ENCODE measurements around the gene TNRC6B.
"Not testable (repeated sequence)": the region's sequence is repeated elsewhere in the genome, so short reads cannot be mapped to it uniquely, and the experiment has no call there.

Gene TNRC6B, protein sequence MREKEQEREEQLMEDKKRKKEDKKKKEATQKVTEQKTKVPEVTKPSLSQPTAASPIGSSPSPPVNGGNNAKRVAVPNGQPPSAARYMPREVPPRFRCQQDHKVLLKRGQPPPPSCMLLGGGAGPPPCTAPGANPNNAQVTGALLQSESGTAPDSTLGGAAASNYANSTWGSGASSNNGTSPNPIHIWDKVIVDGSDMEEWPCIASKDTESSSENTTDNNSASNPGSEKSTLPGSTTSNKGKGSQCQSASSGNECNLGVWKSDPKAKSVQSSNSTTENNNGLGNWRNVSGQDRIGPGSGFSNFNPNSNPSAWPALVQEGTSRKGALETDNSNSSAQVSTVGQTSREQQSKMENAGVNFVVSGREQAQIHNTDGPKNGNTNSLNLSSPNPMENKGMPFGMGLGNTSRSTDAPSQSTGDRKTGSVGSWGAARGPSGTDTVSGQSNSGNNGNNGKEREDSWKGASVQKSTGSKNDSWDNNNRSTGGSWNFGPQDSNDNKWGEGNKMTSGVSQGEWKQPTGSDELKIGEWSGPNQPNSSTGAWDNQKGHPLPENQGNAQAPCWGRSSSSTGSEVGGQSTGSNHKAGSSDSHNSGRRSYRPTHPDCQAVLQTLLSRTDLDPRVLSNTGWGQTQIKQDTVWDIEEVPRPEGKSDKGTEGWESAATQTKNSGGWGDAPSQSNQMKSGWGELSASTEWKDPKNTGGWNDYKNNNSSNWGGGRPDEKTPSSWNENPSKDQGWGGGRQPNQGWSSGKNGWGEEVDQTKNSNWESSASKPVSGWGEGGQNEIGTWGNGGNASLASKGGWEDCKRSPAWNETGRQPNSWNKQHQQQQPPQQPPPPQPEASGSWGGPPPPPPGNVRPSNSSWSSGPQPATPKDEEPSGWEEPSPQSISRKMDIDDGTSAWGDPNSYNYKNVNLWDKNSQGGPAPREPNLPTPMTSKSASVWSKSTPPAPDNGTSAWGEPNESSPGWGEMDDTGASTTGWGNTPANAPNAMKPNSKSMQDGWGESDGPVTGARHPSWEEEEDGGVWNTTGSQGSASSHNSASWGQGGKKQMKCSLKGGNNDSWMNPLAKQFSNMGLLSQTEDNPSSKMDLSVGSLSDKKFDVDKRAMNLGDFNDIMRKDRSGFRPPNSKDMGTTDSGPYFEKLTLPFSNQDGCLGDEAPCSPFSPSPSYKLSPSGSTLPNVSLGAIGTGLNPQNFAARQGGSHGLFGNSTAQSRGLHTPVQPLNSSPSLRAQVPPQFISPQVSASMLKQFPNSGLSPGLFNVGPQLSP (N-terminal part only)

DNA sequence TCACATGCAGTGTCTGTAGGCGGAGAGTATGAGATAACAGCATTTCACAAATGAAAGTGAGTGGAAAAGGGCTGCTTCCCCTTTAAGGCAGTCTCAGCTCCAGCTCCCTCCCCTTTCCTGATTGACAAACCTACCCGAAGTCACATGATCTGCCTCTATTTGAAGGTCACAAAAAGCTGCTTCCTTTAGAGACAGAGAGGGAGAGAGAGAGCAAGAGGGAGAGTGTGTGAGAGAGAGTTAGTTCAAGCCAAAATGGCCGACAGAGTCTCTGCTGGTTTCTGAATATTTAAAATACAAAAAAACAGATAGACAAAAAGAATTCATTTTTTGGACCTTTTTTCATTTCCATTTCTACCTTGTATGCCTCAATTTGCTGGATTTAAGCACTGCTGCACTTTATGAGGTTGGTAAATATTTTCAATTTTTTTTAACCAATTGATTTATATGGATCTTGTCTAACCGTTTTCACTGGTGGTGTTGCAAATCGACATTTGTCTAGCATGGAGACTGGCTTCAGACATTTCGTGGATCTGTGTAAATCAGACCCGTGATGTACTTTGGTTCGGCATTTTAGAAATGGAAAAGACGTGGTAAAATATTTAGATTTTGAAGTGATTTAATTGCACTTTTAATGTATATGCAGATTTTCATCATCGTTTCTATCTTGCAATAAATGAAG lies at the start of gene TNRC6B:
Gene TNRC6B (plus strand): TSS at position 188 of the 679 bp plus-strand sequence. CDS start 211 bp downstream, at position 399.
- peak; percentile 85 for DNase-seq (ENCODE audit: low read depth, low spot score)
- H3K36me3 ChIP-seq (ENCODE audit: control insufficient read depth, insufficient read depth, low read length): no peaks in the 10 kb centered on the region
- H3K4me3 ChIP-seq (ENCODE audit: low read length): peak within 1 kb of the TSS; percentile 85; the same call in 1 of the 2 replicates
- peaks cover under 1% of the 10 kb centered on the region for H3K4me1 ChIP-seq (ENCODE audit: control insufficient read depth, insufficient read depth, low read length)
- WGBS (ENCODE audit: insufficient coverage, insufficient read length): no CpG with 5 or more reads among the region's 10 CpGs
- H3K27ac ChIP-seq (ENCODE audit: low read length): no peak within 1 kb of the TSS
- H3K27me3 ChIP-seq (ENCODE audit: control insufficient read depth, insufficient read depth, low read length): no peaks in the 10 kb centered on the region
- H3K9me3 ChIP-seq (ENCODE audit: control insufficient read depth, insufficient read depth, low read length): no peaks in the 10 kb centered on the region

GRCh38 chr22:40128989-40129388 lies 48.7 kb upstream of the TNRC6B start:
- no peaks in the 10 kb centered on the region for H3K36me3 ChIP-seq (ENCODE audit: control insufficient read depth, insufficient read depth, low read length)

DNA sequence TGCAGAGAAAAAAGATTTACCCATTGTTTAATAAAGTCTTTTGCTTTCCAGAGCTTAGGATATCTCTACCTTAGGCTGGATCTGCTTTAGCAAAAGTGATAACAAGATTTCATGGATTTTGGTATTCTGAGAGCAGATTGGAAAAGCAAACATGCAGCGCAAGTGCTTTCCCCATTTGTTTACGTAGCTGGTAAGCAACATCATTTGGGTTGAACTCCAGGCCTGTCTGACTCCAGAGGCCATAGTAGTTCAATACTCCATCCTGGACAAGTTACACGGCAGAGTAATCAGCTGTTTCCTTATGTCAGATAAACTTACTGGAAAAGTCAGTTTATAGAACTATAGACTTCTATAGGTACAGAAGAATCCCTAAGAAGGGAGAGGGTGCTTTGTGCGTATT lies 40.6 kb upstream of the TNRC6B start:
- Histone ChIP-seq H3K27me3 (ENCODE audit: control insufficient read depth, insufficient read depth, low read length) (no peaks in the 10 kb centered on the region), H3K9me3 (ENCODE audit: control insufficient read depth, insufficient read depth, low read length) (no peaks in the 10 kb centered on the region), H3K27ac (ENCODE audit: low read length) (no peak overlapping the region), H3K36me3 (ENCODE audit: control insufficient read depth, insufficient read depth, low read length) (peaks cover 2% of the 10 kb centered on the region; the same call in 1 of the 2 replicates), H3K4me3 (ENCODE audit: low read length) (no peak overlapping the region), H3K4me1 (ENCODE audit: control insufficient read depth, insufficient read depth, low read length) (no peaks in the 10 kb centered on the region)
- WGBS (ENCODE audit: insufficient coverage, insufficient read length): no CpG with 5 or more reads among the region's 4 CpGs
- no peak for DNase-seq (ENCODE audit: low read depth, low spot score)

More at GRCh38 chr22:40128989-40129388, 48.7 kb upstream of the TNRC6B start:
- Histone ChIP-seq H3K4me1 (ENCODE audit: control insufficient read depth, insufficient read depth, low read length) (no peaks in the 10 kb centered on the region), H3K27me3 (ENCODE audit: control insufficient read depth, insufficient read depth, low read length) (no peaks in the 10 kb centered on the region), H3K4me3 (ENCODE audit: low read length) (no peak overlapping the region), H3K27ac (ENCODE audit: low read length) (no peak overlapping the region), H3K9me3 (ENCODE audit: control insufficient read depth, insufficient read depth, low read length) (no peaks in the 10 kb centered on the region)
- WGBS (ENCODE audit: insufficient coverage, insufficient read length): no CpG with 5 or more reads among the region's 4 CpGs
- no peak for DNase-seq (ENCODE audit: low read depth, low spot score)

- Histone ChIP-seq H3K9me3 (ENCODE audit: control insufficient read depth, insufficient read depth, low read length) (no peaks in the 10 kb centered on the region), H3K27ac (ENCODE audit: low read length) (no peak overlapping the region), H3K4me3 (ENCODE audit: low read length) (no peak overlapping the region), H3K36me3 (ENCODE audit: control insufficient read depth, insufficient read depth, low read length) (peaks cover 2% of the 10 kb centered on the region; the same call in 1 of the 2 replicates), H3K27me3 (ENCODE audit: control insufficient read depth, insufficient read depth, low read length) (no peaks in the 10 kb centered on the region), H3K4me1 (ENCODE audit: control insufficient read depth, insufficient read depth, low read length) (no peaks in the 10 kb centered on the region)
- no peak for DNase-seq (ENCODE audit: low read depth, low spot score)
These were observed 38.9 kb upstream of the TNRC6B start for GRCh38 chr22:40138866-40139265.

GRCh38 chr22:40147388-40148176 lies 30.1 kb upstream of the TNRC6B start:
- H3K4me3 ChIP-seq (ENCODE audit: low read length): no peak overlapping the region
- H3K4me1 ChIP-seq (ENCODE audit: control insufficient read depth, insufficient read depth, low read length): no peaks in the 10 kb centered on the region
- no peaks in the 10 kb centered on the region for H3K9me3 ChIP-seq (ENCODE audit: control insufficient read depth, insufficient read depth, low read length)
- WGBS (ENCODE audit: insufficient coverage, insufficient read length): no CpG with 5 or more reads among the region's 10 CpGs
- DNase-seq (ENCODE audit: low read depth, low spot score): peak; percentile 18
- no peaks in the 10 kb centered on the region for H3K36me3 ChIP-seq (ENCODE audit: control insufficient read depth, insufficient read depth, low read length)
- H3K27me3 ChIP-seq (ENCODE audit: control insufficient read depth, insufficient read depth, low read length): no peaks in the 10 kb centered on the region
- H3K27ac ChIP-seq (ENCODE audit: low read length): no peak overlapping the region

GRCh38 chr22:40153192-40153591 lies 24.5 kb upstream of the TNRC6B start:
- H3K9me3 ChIP-seq (ENCODE audit: control insufficient read depth, insufficient read depth, low read length): no peaks in the 10 kb centered on the region
- DNase-seq (ENCODE audit: low read depth, low spot score): no peak
- H3K4me1 ChIP-seq (ENCODE audit: control insufficient read depth, insufficient read depth, low read length): no peaks in the 10 kb centered on the region; the same call in 1 of the 2 replicates
- no peak overlapping the region for H3K4me3 ChIP-seq (ENCODE audit: low read length)
- H3K27ac ChIP-seq (ENCODE audit: low read length): no peak overlapping the region
- no CpG with 5 or more reads among the region's 4 CpGs for WGBS (ENCODE audit: insufficient coverage, insufficient read length)
- H3K36me3 ChIP-seq (ENCODE audit: control insufficient read depth, insufficient read depth, low read length): no peaks in the 10 kb centered on the region; the same call in 1 of the 2 replicates
- H3K27me3 ChIP-seq (ENCODE audit: control insufficient read depth, insufficient read depth, low read length): no peaks in the 10 kb centered on the region

DNA sequence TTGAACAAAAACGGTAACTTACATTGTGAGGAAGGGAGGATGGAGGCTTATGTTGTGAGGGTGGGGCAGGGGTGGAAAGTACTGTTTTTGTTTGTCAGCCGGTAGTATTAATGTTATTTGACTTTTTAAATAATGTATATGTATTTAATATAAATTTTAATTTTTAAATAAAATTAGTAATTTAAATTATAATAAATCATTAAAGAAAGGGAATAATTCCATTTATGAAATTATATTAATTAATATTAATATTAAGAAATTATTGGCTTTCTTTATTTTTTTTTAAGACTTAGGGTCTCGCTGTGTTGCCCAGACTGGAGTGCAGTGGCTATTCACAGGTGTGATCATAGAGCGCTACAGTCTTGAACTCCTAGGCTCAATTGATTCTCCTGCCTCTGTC lies 24.0 kb upstream of the TNRC6B start:
- H3K4me3 ChIP-seq (ENCODE audit: low read length): no peak overlapping the region
- no peak for DNase-seq (ENCODE audit: low read depth, low spot score)
- no peaks in the 10 kb centered on the region; the same call in 1 of the 2 replicates for H3K36me3 ChIP-seq (ENCODE audit: control insufficient read depth, insufficient read depth, low read length)
- no CpG with 5 or more reads among the region's 4 CpGs for WGBS (ENCODE audit: insufficient coverage, insufficient read length)
- H3K27ac ChIP-seq (ENCODE audit: low read length): no peak overlapping the region
- no peaks in the 10 kb centered on the region for H3K27me3 ChIP-seq (ENCODE audit: control insufficient read depth, insufficient read depth, low read length)
- no peaks in the 10 kb centered on the region; the same call in 1 of the 2 replicates for H3K4me1 ChIP-seq (ENCODE audit: control insufficient read depth, insufficient read depth, low read length)
- H3K9me3 ChIP-seq (ENCODE audit: control insufficient read depth, insufficient read depth, low read length): no peaks in the 10 kb centered on the region

- DNase-seq (ENCODE audit: low read depth, low spot score): no peak
- H3K27ac ChIP-seq (ENCODE audit: low read length): no peak overlapping the region
- WGBS (ENCODE audit: insufficient coverage, insufficient read length): no CpG with 5 or more reads among the region's 7 CpGs
- no peaks in the 10 kb centered on the region for H3K9me3 ChIP-seq (ENCODE audit: control insufficient read depth, insufficient read depth, low read length)
- H3K4me3 ChIP-seq (ENCODE audit: low read length): no peak overlapping the region
- H3K4me1 ChIP-seq (ENCODE audit: control insufficient read depth, insufficient read depth, low read length): no peaks in the 10 kb centered on the region; the same call in 1 of the 2 replicates
- H3K36me3 ChIP-seq (ENCODE audit: control insufficient read depth, insufficient read depth, low read length): no peaks in the 10 kb centered on the region; the same call in 1 of the 2 replicates
- H3K27me3 ChIP-seq (ENCODE audit: control insufficient read depth, insufficient read depth, low read length): no peaks in the 10 kb centered on the region
These were observed 21.7 kb upstream of the TNRC6B start for GRCh38 chr22:40156001-40156516.

GRCh38 chr22:40156682-40157081 lies 21.0 kb upstream of the TNRC6B start:
- not testable (repeated sequence) for H3K4me1 ChIP-seq (ENCODE audit: control insufficient read depth, insufficient read depth, low read length); DNase-seq (ENCODE audit: low read depth, low spot score); H3K36me3 ChIP-seq (ENCODE audit: control insufficient read depth, insufficient read depth, low read length); H3K4me3 ChIP-seq (ENCODE audit: low read length); H3K27me3 ChIP-seq (ENCODE audit: control insufficient read depth, insufficient read depth, low read length); H3K9me3 ChIP-seq (ENCODE audit: control insufficient read depth, insufficient read depth, low read length); H3K27ac ChIP-seq (ENCODE audit: low read length)
- no CpG with 5 or more reads among the region's 6 CpGs for WGBS (ENCODE audit: insufficient coverage, insufficient read length)
